Right kidney (tissue), 9 donors: Measurements from ENCODE around the gene NKX6-1.

Experiments used
- DNase-seq: peaks from one replicate; pipeline ENCODE4 v3.0.0-alpha.2; 2016
- long read RNA-seq, 8 donors: transcript quantifications; one replicate each; lab custom pipeline, GENCODE V29; 2026

The NKX6-1 gene
- long read RNA-seq, donor 1: 0 reads
- long read RNA-seq, donor 2: 0 reads
- long read RNA-seq, donor 3: 0 reads
- long read RNA-seq, donor 4: 0 reads
- long read RNA-seq, donor 5: 0 reads
- long read RNA-seq, donor 6: 0 reads
- long read RNA-seq, donor 7: 0 reads
- long read RNA-seq, donor 8: 0 reads

GRCh38 chr4:84498935-84499623 lies at the start of gene NKX6-1:
NKX6-1 (minus strand) TSS chr4:84499292; CDS start chr4:84498228, 1,064 bp downstream.
- peak; percentile 79 for DNase-seq

GRCh38 chr4:84547211-84547610 lies 48.1 kb upstream of the NKX6-1 start:
- no peak for DNase-seq

- DNase-seq: no peak
These were observed 46.0 kb upstream of the NKX6-1 start for GRCh38 chr4:84545093-84545492.

- no peak for DNase-seq
These were observed 36.8 kb upstream of the NKX6-1 start for GRCh38 chr4:84535901-84536300.

- DNase-seq: no peak
These were observed 32.6 kb upstream of the NKX6-1 start for GRCh38 chr4:84531689-84532088.

GRCh38 chr4:84530871-84531270 lies 31.8 kb upstream of the NKX6-1 start:
- no peak for DNase-seq

- no peak for DNase-seq
These were observed 31.4 kb upstream of the NKX6-1 start for GRCh38 chr4:84530454-84530853.

- DNase-seq: no peak
These were observed 30.2 kb upstream of the NKX6-1 start for GRCh38 chr4:84529169-84529751.

- DNase-seq: no peak
These were observed 28.3 kb upstream of the NKX6-1 start for GRCh38 chr4:84527391-84527790.

- no peak for DNase-seq
These were observed 16.0 kb upstream of the NKX6-1 start for GRCh38 chr4:84515075-84515474.

- DNase-seq: no peak
These were observed 13.2 kb upstream of the NKX6-1 start for GRCh38 chr4:84512277-84512676.

- DNase-seq: no peak
These were observed 12.6 kb upstream of the NKX6-1 start for GRCh38 chr4:84511703-84512102.

- DNase-seq: no peak
These were observed 8.8 kb upstream of the NKX6-1 start for GRCh38 chr4:84507941-84508340.

- no peak for DNase-seq
These were observed 5.7 kb upstream of the NKX6-1 start for GRCh38 chr4:84504821-84505220.

- peak; percentile 52 for DNase-seq
These were observed 4.7 kb upstream of the NKX6-1 start for GRCh38 chr4:84503495-84504437.

- peak; percentile 59 for DNase-seq
These were observed 3.9 kb upstream of the NKX6-1 start for GRCh38 chr4:84502955-84503373.

- DNase-seq: peak; percentile 26
These were observed 3.4 kb upstream of the NKX6-1 start for GRCh38 chr4:84502333-84502954.

- peak; percentile 68 for DNase-seq
These were observed 2.7 kb upstream of the NKX6-1 start for GRCh38 chr4:84501721-84502267.

GRCh38 chr4:84501202-84501503 lies 2.1 kb upstream of the NKX6-1 start:
- peak; percentile 31 for DNase-seq

- no peak for DNase-seq
These were observed 1.5 kb upstream of the NKX6-1 start for GRCh38 chr4:84500386-84501201.

GRCh38 chr4:84499624-84499982 lies 511 bp upstream of the NKX6-1 start:
- no peak for DNase-seq
